NB4 (cell line): ENCODE measurements around the gene SAMD11.

ENCODE experiments used
- DNase-seq: peaks from one replicate; pipeline ENCODE4 v3.0.0; 2010; ENCODE audit warnings: low read depth
- H3K4me3 ChIP-seq: one replicate; pipeline ENCODE4 v1.5.1; 2011; ENCODE audit warnings: mild to moderate bottlenecking, low read depth, low read length, moderate library complexity
- MYC ChIP-seq: IDR thresholded peaks from 2 replicates; pipeline ENCODE4 v1.6.1; 2011; ENCODE audit warnings: low read depth, low read length
- POLR2A ChIP-seq: IDR thresholded peaks from 2 replicates; pipeline ENCODE4 v1.6.1; 2011; ENCODE audit warnings: mild to moderate bottlenecking; ENCODE audit not compliant: insufficient read length; ENCODE audit errors: extremely low read depth
- TF ChIP-seq, protein P1 (sequence below): IDR thresholded peaks from 2 replicates; pipeline ENCODE4 v1.6.1; 2011; ENCODE audit warnings: low read depth, low read length
- TF ChIP-seq, protein P2 (sequence below): IDR thresholded peaks from one replicate; pipeline ENCODE4 v1.5.1; 2012; ENCODE audit warnings: low read depth, low read length

SAMD11 gene

GRCh38 chr1:967466-968343 lies 44.0 kb downstream of the SAMD11 start:
- no peak overlapping the region for H3K4me3 ChIP-seq
- TF ChIP-seq, protein P1, sequence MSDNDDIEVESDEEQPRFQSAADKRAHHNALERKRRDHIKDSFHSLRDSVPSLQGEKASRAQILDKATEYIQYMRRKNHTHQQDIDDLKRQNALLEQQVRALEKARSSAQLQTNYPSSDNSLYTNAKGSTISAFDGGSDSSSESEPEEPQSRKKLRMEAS, result no peak
- TF ChIP-seq MYC (no peak), POLR2A (no peak)
- TF ChIP-seq, protein P2, sequence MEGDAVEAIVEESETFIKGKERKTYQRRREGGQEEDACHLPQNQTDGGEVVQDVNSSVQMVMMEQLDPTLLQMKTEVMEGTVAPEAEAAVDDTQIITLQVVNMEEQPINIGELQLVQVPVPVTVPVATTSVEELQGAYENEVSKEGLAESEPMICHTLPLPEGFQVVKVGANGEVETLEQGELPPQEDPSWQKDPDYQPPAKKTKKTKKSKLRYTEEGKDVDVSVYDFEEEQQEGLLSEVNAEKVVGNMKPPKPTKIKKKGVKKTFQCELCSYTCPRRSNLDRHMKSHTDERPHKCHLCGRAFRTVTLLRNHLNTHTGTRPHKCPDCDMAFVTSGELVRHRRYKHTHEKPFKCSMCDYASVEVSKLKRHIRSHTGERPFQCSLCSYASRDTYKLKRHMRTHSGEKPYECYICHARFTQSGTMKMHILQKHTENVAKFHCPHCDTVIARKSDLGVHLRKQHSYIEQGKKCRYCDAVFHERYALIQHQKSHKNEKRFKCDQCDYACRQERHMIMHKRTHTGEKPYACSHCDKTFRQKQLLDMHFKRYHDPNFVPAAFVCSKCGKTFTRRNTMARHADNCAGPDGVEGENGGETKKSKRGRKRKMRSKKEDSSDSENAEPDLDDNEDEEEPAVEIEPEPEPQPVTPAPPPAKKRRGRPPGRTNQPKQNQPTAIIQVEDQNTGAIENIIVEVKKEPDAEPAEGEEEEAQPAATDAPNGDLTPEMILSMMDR, result no peak
- DNase-seq, result no peak

DNA sequence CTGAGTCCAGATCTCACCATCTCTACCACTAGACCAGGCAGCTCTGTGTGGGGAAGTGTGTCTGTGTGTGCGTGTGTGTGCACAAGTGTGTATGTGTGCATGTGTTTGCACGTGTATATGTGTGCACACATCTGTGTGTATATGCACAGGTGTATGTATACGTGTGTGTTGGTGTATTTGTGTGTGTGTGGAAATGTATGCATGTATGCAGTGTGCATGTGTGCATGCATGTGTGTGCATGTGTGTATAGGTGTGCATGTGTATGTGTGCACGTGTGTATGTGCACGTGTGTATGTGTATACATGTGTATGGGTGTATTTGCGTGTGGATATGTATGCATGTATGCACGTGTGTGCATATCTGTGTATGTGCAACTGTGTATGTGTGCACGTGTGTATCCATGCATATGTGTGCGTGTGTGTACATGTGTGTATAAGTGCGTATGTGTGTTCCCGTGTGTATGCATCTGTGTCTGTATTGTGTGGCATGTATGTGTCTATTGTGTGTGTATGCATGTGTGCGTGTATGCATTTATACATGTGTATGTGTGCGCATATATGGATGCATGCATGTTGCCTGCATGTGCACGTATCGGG lies 45.6 kb downstream of the SAMD11 start:
- TF ChIP-seq, protein P1, result no peak
- TF ChIP-seq MYC (no peak), POLR2A (no peak)
- TF ChIP-seq, protein P2, result no peak
- no peak overlapping the region for H3K4me3 ChIP-seq
- DNase-seq, result no peak

DNA sequence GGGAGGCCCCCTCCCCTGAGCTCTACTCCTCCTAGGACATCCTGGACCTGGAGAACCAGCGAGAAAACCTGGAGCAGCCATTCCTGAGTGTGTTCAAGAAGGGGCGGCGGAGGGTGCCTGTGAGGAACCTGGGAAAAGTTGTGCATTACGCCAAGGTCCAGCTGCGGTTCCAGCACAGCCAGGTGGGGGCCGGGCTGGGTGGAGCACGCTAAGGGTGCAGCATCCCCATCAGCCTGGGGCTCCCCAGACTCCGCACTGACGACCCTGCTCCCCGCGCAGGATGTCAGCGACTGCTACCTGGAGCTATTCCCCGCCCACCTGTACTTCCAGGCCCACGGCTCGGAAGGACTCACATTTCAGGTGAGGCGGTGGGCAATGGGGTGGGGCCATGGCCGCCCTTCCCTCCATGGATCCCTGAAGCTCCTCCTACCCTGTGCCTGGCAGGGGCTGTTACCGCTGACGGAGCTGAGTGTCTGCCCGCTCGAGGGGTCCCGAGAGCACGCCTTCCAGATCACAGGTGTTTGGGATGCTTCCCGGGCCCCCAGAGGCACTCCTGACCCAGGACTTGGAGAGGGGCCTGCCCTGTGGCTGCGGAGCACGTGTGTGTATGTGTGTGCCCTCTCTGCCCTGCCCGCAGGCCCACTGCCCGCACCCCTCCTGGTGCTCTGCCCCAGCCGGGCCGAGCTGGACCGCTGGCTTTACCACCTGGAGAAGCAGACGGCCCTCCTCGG lies 46.7 kb downstream of the SAMD11 start:
- no peak for DNase-seq
- TF ChIP-seq, protein P1, result no peak
- TF ChIP-seq, protein P2, result no peak
- TF ChIP-seq MYC (no peak), POLR2A (no peak)
- no peak overlapping the region for H3K4me3 ChIP-seq

DNA sequence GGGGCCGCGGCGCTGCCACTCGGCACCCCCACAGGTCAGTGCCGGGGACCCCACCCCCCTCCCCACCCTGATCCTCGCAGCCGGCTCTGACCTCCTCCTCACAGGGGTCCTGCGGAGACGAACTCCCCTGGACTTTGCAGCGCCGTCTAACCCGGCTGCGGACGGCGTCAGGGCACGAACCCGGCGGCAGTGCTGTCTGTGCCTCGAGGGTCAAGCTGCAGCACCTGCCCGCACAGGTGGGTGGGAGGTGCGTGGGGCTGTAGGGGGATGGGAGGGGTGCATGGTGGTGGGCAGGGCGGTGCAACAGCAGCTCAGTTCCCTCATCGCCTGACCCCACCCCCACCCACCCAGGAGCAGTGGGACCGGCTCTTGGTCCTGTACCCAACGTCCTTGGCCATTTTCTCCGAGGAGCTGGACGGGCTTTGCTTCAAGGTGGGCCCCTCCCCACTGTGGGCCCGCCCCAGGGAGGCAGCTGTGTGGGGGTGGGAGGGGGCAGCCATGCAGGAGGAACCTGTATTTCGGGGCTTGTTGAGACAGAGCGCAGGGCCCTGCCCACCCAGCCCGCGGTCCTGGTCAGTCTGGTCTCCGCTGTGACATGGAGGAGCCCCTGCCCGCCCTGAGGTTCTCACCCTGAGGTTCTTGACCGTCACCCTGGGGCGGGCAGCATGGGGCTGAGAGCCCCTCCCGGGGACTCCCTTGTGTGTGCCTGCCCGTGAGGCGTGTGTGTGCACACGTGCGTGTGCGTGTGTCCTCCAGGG lies 47.4 kb downstream of the SAMD11 start:
- TF ChIP-seq POLR2A (no peak), MYC (no peak)
- TF ChIP-seq, protein P1, result no peak
- TF ChIP-seq, protein P2, result no peak
- no peak for DNase-seq

GRCh38 chr1:971751-972506 lies 48.2 kb downstream of the SAMD11 start:
- TF ChIP-seq, protein P2, result no peak
- TF ChIP-seq MYC, result no peak
- TF ChIP-seq, protein P1, result no peak
- TF ChIP-seq POLR2A, result no peak
- DNase-seq, result no peak
- no peak overlapping the region for H3K4me3 ChIP-seq

More for the DNA sequence above, 47.4 kb downstream of the SAMD11 start:
- H3K4me3 ChIP-seq, result no peak overlapping the region
